Adrenal gland (tissue), 5 donors: ENCODE measurements around the gene ANKS1B.

Experiments used
- CTCF ChIP-seq, 6 experiments: fragments of 450-650 bp in 4 of 6; fragments of 200-600 bp in 2 of 6; sonication (generic) in 1 of 6; IDR thresholded peaks; 1 replicate in 5 of 6; 2 replicates in 1 of 6; pipeline versions ENCODE4 v1.5.1 to v1.8.0; 2016 to 2021; ENCODE audit warnings: antibody characterized with exemption in 6 of 6, mild to moderate bottlenecking in 2 of 6, moderate library complexity in 1 of 6
- POLR2A ChIP-seq, 2 donors: fragments of 450-650 bp; IDR thresholded peaks; one replicate each; pipeline ENCODE4 v1.6.1; 2017; ENCODE audit warnings: antibody characterized with exemption in 2 of 2, mild to moderate bottlenecking in 2 of 2, moderate library complexity in 1 of 2
- donor health status: DM: no; HTN: no; CAD: no.

- TF ChIP-seq CTCF (IDR thresholded peaks at IDR 0.05) (no peak), POLR2A (IDR thresholded peaks at IDR 0.05) (no peak)
Measured at GRCh38 chr12:99611117-99611516, 373.6 kb downstream of the ANKS1B start.
